K562 (cell line): ENCODE measurements around the gene ZBTB43. TPM values are rescaled to one million over a fixed set of nuclear protein-coding genes. Genes with fewer than 3 reads are reported as not detected.

ENCODE experiments used
- CXXC5 ChIP-seq: fragments of 250-450 bp; sonication (Bioruptor Pico); IDR thresholded peaks from 2 replicates; pipeline ENCODE4 v1.8.0; 2022; ENCODE audit warnings: inconsistent platforms, mild to moderate bottlenecking, moderate library complexity
- GABPA ChIP-seq: fragments of 200-800 bp; sonication (Bioruptor generic); conservative IDR thresholded peaks from 2 replicates; pipeline ENCODE4 v1.6.1; 2016; ENCODE audit warnings: low read depth, missing genetic modification characterization, missing compliant biosample characterization
- GATAD2A ChIP-seq: fragments of 450-650 bp; IDR thresholded peaks from 2 replicates; pipeline ENCODE4 v1.6.1; 2017
- ILF3 ChIP-seq: fragments of 450-650 bp; IDR thresholded peaks from 2 replicates; pipeline ENCODE4 v1.6.1; 2018; ENCODE audit warnings: antibody characterized with exemption, mild to moderate bottlenecking, moderate library complexity, borderline replicate concordance
- POU5F1 ChIP-seq: fragments of 150-350 bp; IDR thresholded peaks from 2 replicates; pipeline ENCODE4 v1.6.1; 2014; ENCODE audit warnings: borderline replicate concordance, low read length, low read depth, mild to moderate bottlenecking; ENCODE audit not compliant: partially characterized antibody
- SMAD4 ChIP-seq: fragments of 250-450 bp; sonication (Bioruptor Pico); conservative IDR thresholded peaks from 2 replicates; pipeline ENCODE4 v1.8.0; 2021; ENCODE audit warnings: inconsistent platforms, mild to moderate bottlenecking, moderate library complexity
- TAF15 ChIP-seq: fragments of 200-400 bp; formaldehyde crosslinking; IDR thresholded peaks from 2 replicates; pipeline ENCODE4 v1.6.1; 2017; ENCODE audit warnings: mild to moderate bottlenecking, low read depth, low read length, moderate library complexity
- TFAP4 ChIP-seq: sonication (generic); formaldehyde crosslinking; IDR thresholded peaks from 2 replicates; pipeline ENCODE4 v1.8.0; 2022; ENCODE audit warnings: missing genetic modification reagents, mild to moderate bottlenecking, moderate library complexity, borderline replicate concordance
- THAP7 ChIP-seq: fragments of 250-450 bp; sonication (Bioruptor Pico); IDR thresholded peaks from 2 replicates; pipeline ENCODE4 v1.5.0; 2021
- ZBTB11 ChIP-seq, 3 experiments: fragments of 200-800 bp in 1 of 3; fragments of 250-450 bp in 1 of 3; fragments of 450-650 bp in 1 of 3; sonication (Bioruptor Pico) in 1 of 3; sonication (Bioruptor generic) in 1 of 3; formaldehyde crosslinking in 1 of 3; IDR thresholded peaks; 2 replicates each; pipeline versions ENCODE4 v1.6.1 to v1.8.0; 2016 to 2022; ENCODE audit warnings: mild to moderate bottlenecking in 2 of 3, missing genetic modification characterization in 2 of 3, missing compliant biosample characterization in 1 of 3, moderate library complexity in 1 of 3
- ZBTB9 ChIP-seq: fragments of 450-650 bp; formaldehyde crosslinking; IDR thresholded peaks from 2 replicates; pipeline ENCODE4 v1.4.0; 2020; ENCODE audit warnings: mild to moderate bottlenecking, moderate library complexity
- ZNF24 ChIP-seq: fragments of 450-650 bp; IDR thresholded peaks from 2 replicates; pipeline ENCODE4 v1.6.1; 2016
- ZNF583 ChIP-seq: fragments of 250-450 bp; sonication (Bioruptor Pico); IDR thresholded peaks from 2 replicates; pipeline ENCODE4 v1.4.0; 2020
- polyA plus RNA-seq, 8 experiments: library from polyadenylated mRNA; depleted of rRNA in 4 of 8; stranded (reverse) in 5 of 8; unstranded in 3 of 8; fragments of >200 nt; fragmentation: Nextera tagmentation in 2 of 8; fragmentation: Illumina TruSeq in 1 of 8; extraction: Ambion mirVana in 2 of 8; extraction: Trizol in 1 of 8; gene quantifications; 2 replicates each; pipeline versions ENCODE4 v1.2.1 to v1.2.3, GENCODE V29; 2011 to 2014; ENCODE audit warnings: inconsistent platforms in 1 of 8, missing spikeins in 1 of 8
- total RNA-seq, 7 experiments: library from RNA; depleted of rRNA in 6 of 7; stranded (reverse); fragments of >200 nt in 6 of 7; fragmentation: Illumina TruSeq in 2 of 7; extraction: Trizol in 2 of 7; gene quantifications; 2 replicates each; pipeline versions ENCODE4 v1.2.1 to v1.2.3, GENCODE V29; 2011 to 2021; ENCODE audit warnings: low replicate concordance in 1 of 7
- TF ChIP-seq, protein P1 (sequence below): sonication (generic); formaldehyde crosslinking; IDR thresholded peaks from 2 replicates; pipeline ENCODE4 v1.8.0; 2023; ENCODE audit warnings: mild to moderate bottlenecking, missing genetic modification reagents
- TF ChIP-seq, protein P2 (sequence below): sonication (generic); formaldehyde crosslinking; IDR thresholded peaks from 2 replicates; pipeline ENCODE4 v1.8.0; 2022; ENCODE audit warnings: mild to moderate bottlenecking, missing genetic modification reagents

The ZBTB43 gene
- total and polyA plus RNA-seq, 9 of the 15 experiments (the other 6 are each of a cell fraction or from before 2014, with no cell fraction given) = 3.9 to 17.2 (median 9.1) TPM

DNA sequence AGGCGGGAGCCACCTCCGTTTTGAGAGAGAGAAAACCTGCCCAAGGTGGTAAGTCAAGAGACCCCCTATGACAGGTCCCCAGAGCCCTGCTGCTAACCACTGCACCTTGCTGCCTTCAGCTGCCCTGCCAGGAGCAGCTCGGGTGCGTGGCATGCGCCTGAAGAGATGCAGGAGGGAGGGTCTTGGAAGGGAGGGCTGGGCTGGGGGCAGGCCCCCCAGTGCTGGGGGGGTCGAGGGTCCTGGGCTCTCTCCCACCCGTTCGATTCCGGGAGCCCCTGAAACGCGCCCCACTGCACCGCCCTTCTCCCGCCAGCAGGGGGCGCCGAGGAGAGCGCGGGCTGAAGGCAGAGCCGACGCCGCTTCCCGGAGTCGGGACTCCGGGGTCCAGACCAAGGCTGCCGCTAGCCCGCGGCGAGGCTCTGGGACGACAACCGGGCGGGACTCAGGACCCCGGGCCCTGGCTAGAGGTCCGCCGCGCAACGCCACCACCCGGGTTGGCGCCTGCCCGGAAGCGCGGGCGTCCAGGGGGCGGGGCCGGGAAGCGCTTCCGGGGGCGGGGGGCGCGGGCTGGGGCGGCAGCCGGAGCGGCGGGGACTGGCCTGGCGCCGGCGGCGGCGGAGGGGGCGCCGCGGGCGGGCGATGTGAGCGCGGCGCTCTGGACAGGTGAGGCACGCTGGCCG lies 55.4 kb downstream of the ZBTB43 start, which contains the start of gene ZBTB34 (continued):
- TF ChIP-seq ILF3 = peak; percentile 95; the same call in 1 of the 2 replicates
- peak; percentile 74 for TF ChIP-seq CXXC5
- TF ChIP-seq, protein P1, sequence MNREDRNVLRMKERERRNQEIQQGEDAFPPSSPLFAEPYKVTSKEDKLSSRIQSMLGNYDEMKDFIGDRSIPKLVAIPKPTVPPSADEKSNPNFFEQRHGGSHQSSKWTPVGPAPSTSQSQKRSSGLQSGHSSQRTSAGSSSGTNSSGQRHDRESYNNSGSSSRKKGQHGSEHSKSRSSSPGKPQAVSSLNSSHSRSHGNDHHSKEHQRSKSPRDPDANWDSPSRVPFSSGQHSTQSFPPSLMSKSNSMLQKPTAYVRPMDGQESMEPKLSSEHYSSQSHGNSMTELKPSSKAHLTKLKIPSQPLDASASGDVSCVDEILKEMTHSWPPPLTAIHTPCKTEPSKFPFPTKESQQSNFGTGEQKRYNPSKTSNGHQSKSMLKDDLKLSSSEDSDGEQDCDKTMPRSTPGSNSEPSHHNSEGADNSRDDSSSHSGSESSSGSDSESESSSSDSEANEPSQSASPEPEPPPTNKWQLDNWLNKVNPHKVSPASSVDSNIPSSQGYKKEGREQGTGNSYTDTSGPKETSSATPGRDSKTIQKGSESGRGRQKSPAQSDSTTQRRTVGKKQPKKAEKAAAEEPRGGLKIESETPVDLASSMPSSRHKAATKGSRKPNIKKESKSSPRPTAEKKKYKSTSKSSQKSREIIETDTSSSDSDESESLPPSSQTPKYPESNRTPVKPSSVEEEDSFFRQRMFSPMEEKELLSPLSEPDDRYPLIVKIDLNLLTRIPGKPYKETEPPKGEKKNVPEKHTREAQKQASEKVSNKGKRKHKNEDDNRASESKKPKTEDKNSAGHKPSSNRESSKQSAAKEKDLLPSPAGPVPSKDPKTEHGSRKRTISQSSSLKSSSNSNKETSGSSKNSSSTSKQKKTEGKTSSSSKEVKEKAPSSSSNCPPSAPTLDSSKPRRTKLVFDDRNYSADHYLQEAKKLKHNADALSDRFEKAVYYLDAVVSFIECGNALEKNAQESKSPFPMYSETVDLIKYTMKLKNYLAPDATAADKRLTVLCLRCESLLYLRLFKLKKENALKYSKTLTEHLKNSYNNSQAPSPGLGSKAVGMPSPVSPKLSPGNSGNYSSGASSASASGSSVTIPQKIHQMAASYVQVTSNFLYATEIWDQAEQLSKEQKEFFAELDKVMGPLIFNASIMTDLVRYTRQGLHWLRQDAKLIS (CRISPR knock-in tag) = no peak
- TF ChIP-seq THAP7 (CRISPR knock-in tag) = no peak
- TF ChIP-seq GABPA (tag) = peak; percentile 99
- no peak for TF ChIP-seq POU5F1
- no peak for TF ChIP-seq TAF15
- TF ChIP-seq ZNF24 = no peak
- TF ChIP-seq, protein P2, sequence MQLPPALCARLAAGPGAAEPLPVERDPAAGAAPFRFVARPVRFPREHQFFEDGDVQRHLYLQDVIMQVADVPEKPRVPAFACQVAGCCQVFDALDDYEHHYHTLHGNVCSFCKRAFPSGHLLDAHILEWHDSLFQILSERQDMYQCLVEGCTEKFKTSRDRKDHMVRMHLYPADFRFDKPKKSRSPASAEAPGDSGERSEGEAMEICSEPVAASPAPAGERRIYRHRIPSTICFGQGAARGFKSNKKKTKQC = 0 out of 2 replicates have a peak, but pooled peaks have one; percentile 28
- TF ChIP-seq ZNF583 = no peak
- peak in 1 of 3 experiments; percentile 72; a peak in 2 of 6 replicates for TF ChIP-seq ZBTB11 (CRISPR knock-in tag; IDR thresholded peaks at IDR 0.05)
- 0 out of 2 replicates have a peak, but pooled peaks have one; percentile 19 for TF ChIP-seq ZBTB9
- 0 out of 2 replicates have a peak, but pooled peaks have one; percentile 12 for TF ChIP-seq SMAD4 (CRISPR knock-in tag)
- TF ChIP-seq GATAD2A = peak; percentile 94
- TF ChIP-seq TFAP4 (CRISPR knock-in tag) = peak; percentile 35; the same call in 1 of the 2 replicates
